KOPT-K1 (cell line): ENCODE data around the gene ACAA2.
"Not testable (repeated sequence)": the region's sequence is repeated elsewhere in the genome, so short reads cannot be mapped to it uniquely, and the experiment has no call there.

Experiments used
- H3K27ac ChIP-seq: fragments of 200-600 bp; sonication (generic); 2 replicates; pipeline ENCODE4 v1.5.1; 2016; ENCODE audit warnings: antibody characterized with exemption, mild to moderate bottlenecking, low read depth, low read length; ENCODE audit not compliant: poor library complexity, severe bottlenecking
- H3K36me3 ChIP-seq: fragments of 200-600 bp; sonication (generic); 2 replicates; pipeline ENCODE4 v1.5.1; 2017; ENCODE audit warnings: antibody characterized with exemption, mild to moderate bottlenecking, low read length, moderate library complexity; ENCODE audit not compliant: insufficient read depth
- H3K9me3 ChIP-seq: fragments of 200-600 bp; sonication (generic); 2 replicates; pipeline ENCODE4 v1.5.1; 2017; ENCODE audit warnings: antibody characterized with exemption, low read length, mild to moderate bottlenecking; ENCODE audit not compliant: insufficient read depth, poor library complexity, severe bottlenecking

Gene ACAA2

GRCh38 chr18:49837316-49837835, 24.0 kb upstream of the ACAA2 start:
- not testable (repeated sequence) for H3K9me3 ChIP-seq, H3K36me3 ChIP-seq, H3K27ac ChIP-seq

GRCh38 chr18:49835405-49835804, 22.1 kb upstream of the ACAA2 start:
- no peak overlapping the region for H3K27ac ChIP-seq

DNA sequence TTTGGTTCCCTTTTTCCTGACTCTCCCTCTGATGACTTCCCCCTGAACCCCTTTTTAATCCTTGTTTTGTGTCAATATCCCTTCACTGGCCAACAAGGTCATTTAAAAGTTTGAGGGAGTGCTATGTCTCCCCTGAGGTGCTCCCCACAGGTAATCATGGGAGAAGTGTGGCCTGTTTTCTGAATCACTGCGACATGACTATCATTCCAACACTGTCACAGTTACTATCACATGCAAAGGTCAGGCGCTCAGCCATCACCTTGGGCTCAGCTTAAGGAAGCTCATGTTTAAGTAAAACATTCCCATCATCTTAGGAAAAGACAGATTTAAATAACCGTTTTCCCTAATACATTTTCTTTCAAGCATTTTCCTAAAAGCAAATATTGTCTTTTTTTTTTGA, 20.9 kb upstream of the ACAA2 start:
- no peak overlapping the region for H3K27ac ChIP-seq
- no peaks in the 10 kb centered on the region for H3K36me3 ChIP-seq
- H3K9me3 ChIP-seq: no peaks in the 10 kb centered on the region

More at GRCh38 chr18:49835405-49835804, 22.1 kb upstream of the ACAA2 start:
- H3K9me3 ChIP-seq: no peaks in the 10 kb centered on the region
- no peaks in the 10 kb centered on the region for H3K36me3 ChIP-seq

DNA sequence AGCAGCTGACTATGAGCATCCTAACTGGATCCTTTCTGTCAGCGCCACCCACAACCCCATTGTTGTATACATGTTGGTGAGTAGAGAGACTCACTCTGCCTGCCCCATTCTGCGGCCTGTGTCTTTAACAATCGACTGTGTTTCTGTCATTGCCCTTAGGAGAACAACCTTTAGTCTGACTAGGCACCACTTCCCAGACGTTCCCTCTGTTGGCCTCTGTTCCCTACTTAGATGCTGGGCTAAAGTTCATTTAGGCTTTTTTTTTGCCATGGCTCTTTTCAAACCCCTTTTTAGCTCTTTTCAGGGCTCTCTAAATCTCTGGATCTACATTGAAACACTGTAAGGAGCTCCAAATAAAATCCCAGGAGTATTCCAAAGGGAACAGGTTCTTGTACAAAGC, 20.5 kb upstream of the ACAA2 start:
- Histone ChIP-seq H3K27ac (no peak overlapping the region), H3K36me3 (no peaks in the 10 kb centered on the region), H3K9me3 (no peaks in the 10 kb centered on the region)

- no peak overlapping the region for H3K27ac ChIP-seq
- H3K9me3 ChIP-seq: no peaks in the 10 kb centered on the region
- H3K36me3 ChIP-seq: no peaks in the 10 kb centered on the region
Observed at GRCh38 chr18:49832221-49832647, 18.9 kb upstream of the ACAA2 start.

GRCh38 chr18:49827996-49828395, 14.7 kb upstream of the ACAA2 start:
- Histone ChIP-seq H3K27ac (no peak overlapping the region), H3K9me3 (peaks cover 8% of the 10 kb centered on the region), H3K36me3 (no peaks in the 10 kb centered on the region)

- Histone ChIP-seq H3K27ac (peak overlapping the region; percentile 69), H3K9me3 (no peaks in the 10 kb centered on the region), H3K36me3 (no peaks in the 10 kb centered on the region)
Observed at GRCh38 chr18:49819823-49820671, 6.7 kb upstream of the ACAA2 start.

GRCh38 chr18:49819071-49819662, 5.8 kb upstream of the ACAA2 start:
- H3K36me3 ChIP-seq: no peaks in the 10 kb centered on the region
- no peaks in the 10 kb centered on the region for H3K9me3 ChIP-seq
- H3K27ac ChIP-seq: peak overlapping the region; percentile 69

- Histone ChIP-seq H3K36me3 (no peaks in the 10 kb centered on the region), H3K27ac (no peak overlapping the region), H3K9me3 (no peaks in the 10 kb centered on the region)
Observed at GRCh38 chr18:49817947-49818346, 4.6 kb upstream of the ACAA2 start.

DNA sequence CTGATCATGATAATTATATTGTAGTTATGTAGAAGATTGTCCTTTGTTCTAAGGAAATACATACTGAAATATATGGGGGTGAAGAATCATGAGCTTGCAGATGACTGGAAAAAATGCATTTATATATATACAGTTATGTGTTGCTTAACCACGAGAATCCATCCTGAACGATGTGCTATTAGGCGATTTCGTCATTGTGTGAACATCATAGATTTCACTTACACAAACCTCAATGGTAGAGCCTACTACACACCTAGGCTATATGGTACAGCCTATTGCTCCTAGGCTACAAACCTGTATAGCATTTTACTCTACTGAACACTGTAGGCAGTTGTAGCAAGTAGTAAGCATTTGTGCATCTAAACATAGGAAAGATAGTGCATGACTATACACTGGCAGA, 2.6 kb upstream of the ACAA2 start:
- no peak overlapping the region for H3K27ac ChIP-seq
- H3K36me3 ChIP-seq: no peaks in the 10 kb centered on the region
- no peaks in the 10 kb centered on the region for H3K9me3 ChIP-seq

- no peaks in the 10 kb centered on the region for H3K36me3 ChIP-seq
- peaks cover 12% of the 10 kb centered on the region for H3K9me3 ChIP-seq
- peak overlapping the region; percentile 95 for H3K27ac ChIP-seq
Observed at GRCh38 chr18:49814147-49814499, 790 bp upstream of the ACAA2 start.

DNA sequence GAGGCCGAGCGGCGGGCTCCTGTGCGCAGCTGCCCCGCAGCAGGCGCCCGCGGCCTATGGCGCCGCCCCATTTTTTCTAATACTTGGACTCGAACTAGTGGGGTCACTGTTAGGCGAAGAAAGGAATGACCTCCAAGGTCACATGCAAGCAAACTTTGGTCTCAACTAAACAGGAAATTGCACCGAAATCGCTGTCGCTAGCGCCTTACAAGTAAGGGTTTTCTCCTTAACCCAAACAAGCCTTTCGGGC, 339 bp downstream of the ACAA2 start:
- Histone ChIP-seq H3K27ac (peak overlapping the region; percentile 95), H3K9me3 (peaks cover 23% of the 10 kb centered on the region), H3K36me3 (no peaks in the 10 kb centered on the region; the same call in 1 of the 2 replicates)

DNA sequence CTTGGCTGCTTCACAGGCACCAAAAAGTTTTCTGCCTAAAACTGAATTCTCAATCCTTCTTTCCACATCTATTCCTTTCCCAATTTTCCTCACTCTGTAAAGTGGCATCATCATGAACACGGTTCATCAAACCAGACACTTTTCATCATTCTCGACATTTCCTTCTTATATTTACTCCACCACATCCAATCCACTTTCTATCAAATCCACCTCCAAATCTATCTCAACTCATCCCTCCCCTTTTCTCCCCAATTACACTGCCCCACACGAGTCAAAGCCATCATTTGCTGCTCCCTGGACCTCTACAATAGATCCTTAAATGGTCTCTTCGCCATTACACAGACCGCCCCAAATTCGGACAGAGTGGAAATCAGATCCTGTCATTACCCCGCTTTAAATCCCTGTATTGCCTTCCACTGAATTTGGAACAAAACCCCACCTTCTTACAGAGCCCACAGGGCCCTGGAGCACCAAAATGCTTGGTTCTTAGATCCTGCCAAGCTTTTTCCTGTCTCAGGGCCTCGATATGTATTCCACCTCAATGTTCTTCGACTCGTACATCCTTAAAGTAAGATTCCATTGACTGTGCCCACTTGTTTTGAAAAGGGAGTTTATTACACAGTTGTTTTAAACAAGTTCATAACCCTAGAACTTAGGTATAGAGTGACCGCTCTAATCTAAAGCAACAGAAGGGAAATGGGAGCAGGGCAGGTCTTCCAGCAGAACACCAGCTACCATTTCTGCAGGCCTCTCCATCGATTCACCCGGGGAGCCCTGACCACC, 856 bp downstream of the ACAA2 start:
- Histone ChIP-seq H3K27ac (peak overlapping the region; percentile 95), H3K36me3 (peaks cover 1% of the 10 kb centered on the region; the same call in 1 of the 2 replicates), H3K9me3 (peaks cover 25% of the 10 kb centered on the region)

DNA sequence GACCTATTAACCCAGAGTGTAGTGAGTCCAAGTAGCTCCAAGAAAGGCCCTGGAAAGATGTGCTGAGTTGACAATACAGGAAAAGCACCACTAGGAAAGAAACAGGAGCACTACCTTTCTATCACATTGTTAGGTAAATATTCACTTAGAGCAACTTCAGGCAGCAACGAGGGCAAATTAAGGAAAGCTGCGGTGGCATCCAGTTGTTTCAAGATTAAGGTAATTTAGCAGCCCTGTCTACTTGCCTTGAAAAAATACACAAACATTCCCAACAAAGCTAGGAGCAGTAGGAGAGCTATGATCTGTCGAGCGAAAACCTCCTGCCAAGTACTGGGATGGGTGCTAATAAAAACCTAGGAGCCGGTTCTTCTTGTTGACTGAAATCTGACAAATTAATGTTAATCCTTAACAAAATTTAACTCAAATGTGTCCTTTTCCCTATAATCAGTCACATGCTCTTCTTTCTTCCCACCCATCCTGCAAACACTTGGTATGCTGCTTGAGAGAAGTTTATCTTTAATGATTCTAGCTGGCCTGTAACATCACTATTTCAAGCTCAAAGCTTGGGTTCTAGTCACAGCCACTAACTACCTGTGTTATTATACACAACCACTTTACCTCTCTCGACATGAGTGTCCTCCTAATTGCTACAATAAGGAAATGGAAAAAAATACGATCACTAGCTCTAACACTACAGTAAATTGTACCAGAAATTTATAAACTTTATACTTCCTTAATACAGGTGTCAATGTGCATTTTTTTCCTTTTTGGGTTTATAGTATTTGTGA, 2.0 kb downstream of the ACAA2 start:
- H3K27ac ChIP-seq: no peak overlapping the region
- peaks cover 25% of the 10 kb centered on the region for H3K9me3 ChIP-seq
- H3K36me3 ChIP-seq: peaks cover 11% of the 10 kb centered on the region; the same call in 1 of the 2 replicates
